ENCODE results near the gene KCNJ16.

KCNJ16 gene

DNA sequence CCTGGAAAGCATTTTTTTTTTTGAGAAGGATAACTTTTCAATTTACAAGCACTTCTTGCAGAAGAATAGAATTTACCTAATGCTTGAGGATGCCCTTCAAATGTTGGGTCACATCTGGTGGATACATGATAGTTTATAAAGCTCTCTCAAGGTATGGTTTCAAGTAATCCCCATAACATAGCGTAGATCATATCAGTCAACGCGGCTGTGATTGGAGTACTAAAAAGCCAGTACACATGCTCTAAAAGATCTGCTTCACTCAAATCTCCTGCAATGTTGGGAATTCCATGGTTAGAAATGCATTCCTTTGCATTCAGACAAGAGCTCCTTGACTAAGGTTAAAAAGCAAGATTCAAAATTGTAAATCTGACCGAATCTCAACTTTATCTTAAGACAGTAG is 3.9 kb upstream of the KCNJ16 start:
- DNase-seq = no peak

DNA sequence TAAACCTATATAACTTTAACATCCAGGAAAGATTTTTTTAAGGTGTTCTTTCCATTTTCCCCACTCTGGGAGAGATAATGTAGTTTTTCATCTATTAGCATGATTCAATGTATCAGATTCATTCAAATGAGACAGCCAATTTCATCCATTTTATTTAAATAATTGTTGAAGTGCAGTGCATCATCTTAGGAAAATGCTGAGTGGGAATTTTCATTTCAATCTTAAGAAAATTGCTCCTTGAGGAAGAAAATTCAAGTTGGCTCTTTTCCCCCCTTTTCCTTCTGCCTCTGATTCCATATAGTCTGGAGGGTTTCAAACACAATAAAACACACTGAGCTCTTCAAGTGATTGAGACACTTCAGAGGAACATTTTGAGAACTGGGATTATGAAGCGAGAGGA is 3.4 kb upstream of the KCNJ16 start:
- DNase-seq = no peak

DNA sequence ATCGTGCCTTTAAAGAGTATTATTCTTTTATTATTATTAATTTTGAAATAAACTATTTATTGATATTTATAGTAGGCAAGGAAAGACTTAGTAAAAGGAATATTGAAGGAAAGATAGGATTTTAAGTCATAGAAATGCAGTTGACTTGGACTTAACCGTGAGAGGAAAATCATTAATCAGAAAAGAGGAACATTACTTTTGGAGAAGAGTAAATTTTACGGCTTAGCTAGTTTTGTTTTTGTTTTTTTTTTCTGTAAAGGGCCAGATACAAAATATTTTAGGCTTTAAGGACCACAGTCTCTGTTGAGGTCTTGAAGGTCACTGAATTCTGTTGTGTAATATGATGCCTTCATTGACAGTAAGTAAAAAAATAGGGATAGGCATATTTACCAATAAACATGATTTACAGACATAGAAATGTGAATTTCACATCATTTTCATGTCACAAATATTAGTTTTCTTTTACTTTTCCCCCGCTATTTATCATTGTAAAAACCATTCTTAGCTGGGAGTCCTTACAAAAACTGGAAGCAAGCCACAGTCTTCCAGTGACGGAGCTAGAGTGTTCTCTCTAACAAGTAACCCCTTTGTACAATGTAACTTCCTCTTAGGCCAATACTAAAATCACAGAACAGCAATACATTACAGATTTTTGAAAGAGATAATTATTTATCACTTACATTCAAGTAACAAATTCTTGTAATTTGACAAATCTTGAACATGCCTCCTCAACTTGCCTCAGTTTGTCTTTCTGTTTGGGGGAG is 2.3 kb upstream of the KCNJ16 start:
- no peak for DNase-seq

DNA sequence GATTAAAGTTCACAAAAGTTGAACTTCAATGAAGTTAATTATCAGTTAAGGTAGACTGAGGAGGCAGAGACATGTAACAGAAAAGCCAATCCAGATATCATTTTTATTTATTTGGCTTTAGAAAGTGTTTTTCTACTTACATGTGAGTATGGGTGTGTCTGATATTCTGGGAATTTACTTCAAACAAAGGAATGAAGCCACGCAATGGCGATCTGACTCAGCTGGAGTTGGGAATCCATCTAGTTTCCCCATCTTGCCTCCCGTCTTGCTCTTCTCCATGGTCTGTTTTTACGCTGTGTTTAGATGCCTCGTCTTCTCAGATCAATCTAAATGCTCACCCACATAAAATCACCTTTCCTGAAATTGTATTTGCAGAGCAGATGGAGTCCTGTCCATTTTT is 1.7 kb upstream of the KCNJ16 start:
- DNase-seq = no peak

DNA sequence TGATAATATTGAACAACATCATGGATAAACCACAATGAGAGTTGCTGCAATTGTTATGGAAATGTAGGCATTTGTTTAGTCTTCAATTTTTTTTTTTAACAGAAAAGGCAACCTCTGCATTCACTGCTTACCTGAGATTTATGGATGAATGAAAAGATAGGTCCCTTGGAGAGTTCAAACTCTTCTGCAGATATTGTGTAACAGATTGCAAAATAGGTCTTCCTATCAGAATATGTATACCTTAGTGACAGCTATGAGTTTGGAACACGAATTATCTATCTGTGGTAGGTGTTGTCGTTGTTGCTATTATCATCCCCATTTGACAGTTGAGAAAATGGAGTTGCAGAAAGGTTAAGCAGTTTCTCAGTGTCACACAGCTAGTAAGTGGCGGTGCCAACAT is 1.2 kb upstream of the KCNJ16 start:
- no peak for DNase-seq

DNA sequence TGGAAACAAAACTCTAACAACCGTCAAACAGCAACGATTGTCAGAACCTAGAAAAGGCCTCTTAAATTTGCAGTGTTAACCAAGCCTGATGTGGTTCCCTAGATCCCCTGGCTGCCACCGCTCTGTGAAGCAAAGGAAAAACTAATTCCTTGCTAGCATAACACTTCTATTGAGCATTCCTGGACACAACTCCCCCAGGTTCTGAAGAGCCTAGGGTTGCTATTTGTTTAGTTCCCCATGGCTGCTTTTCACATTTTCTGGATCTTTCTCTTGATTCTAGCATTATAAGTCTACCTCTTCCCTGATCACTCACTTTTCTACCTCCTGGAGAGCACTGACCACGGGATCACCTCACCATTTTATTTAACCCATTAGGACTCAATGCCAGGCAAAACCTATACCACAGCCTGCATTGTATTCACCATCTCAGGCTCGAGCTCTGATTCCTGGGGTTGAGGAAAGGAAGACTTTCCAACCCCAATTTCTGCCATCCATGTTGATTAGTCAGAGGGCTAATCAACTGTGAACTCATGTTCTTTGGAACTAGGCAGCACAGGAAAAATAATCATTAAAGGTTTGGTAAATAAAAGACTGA is 692 bp upstream of the KCNJ16 start:
- no peak for DNase-seq

DNA sequence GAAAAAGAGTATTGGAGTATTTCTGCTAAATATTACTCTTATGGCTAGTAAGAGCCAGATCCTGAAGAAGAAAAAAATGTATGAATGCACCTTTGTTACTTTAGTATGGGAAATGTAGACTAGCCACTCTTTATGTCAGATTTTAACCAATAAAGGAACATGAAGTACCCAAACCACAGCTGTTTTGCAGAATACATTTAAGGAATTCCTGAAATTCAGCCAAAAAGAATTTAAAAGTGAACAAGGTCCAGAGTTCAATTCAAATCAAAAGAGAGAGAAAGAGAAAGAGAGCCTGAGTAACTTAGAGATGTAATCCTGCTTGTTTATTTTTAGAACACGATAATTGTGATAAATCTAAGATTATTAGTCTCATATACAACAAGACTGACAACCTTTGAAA is 1.2 kb downstream of the KCNJ16 start:
- DNase-seq = no peak

DNA sequence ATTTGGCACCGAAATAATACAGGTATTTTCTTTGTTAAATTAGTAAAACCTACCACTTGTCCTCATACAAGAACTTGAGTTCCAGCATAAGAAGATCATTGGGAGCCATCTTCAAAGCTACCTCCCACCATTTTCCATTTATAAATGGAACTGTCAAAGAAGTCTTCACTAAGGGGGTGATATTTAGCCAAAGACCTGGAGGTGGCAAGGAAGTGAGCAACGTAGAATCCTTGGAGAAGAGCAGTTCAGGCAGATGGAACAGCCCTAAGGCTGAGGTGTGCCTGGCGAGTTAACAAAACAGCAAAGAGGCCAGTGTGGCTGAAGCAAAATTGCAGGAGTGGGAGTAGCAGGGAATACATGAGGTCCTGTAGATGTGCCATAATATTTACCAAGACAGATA is 1.8 kb downstream of the KCNJ16 start:
- no peak for DNase-seq

DNA sequence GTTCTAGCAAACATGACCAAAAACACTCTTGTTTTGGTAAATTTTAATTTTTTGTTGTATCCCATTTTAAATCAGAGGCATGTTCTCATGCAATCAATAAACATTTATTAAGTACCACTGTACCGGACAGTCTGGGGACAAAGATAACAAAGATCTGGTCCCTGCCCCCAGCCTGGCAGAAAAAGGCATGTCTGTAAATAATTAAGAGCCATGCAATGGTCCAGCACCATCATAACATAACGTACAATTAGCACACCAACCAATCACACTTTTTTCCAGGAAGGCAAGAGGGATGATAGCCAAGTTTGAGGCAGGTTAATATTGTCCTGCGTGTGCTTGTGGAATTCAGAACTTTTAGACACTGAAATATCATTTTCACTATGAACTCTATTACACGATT is 3.5 kb downstream of the KCNJ16 start:
- no peak for DNase-seq

DNA sequence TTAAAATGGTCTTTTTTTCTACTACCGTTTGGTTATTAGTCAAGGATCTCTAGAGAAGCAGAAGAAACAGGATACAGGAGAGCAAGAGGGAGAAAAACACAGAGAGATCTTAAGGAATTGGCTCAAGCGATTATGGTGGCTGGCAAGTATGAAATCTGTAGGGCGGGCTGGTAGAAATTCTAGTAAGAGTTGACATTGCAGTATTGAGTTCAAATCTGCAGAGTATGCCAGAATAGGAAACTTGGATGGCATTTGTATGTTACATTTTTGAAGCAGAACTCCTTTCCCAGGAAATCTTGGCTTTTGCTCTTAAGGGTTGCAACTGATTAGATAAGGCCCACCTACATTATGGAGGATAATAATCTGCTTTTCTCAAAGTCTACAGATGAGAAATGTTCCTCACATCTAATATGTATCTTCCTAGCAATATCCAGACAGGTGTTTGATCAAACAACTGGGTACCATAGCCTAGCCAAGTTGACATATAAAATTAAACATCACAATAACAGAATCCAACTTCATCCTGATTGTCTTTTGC is 4.0 kb downstream of the KCNJ16 start:
- no peak for DNase-seq

DNA sequence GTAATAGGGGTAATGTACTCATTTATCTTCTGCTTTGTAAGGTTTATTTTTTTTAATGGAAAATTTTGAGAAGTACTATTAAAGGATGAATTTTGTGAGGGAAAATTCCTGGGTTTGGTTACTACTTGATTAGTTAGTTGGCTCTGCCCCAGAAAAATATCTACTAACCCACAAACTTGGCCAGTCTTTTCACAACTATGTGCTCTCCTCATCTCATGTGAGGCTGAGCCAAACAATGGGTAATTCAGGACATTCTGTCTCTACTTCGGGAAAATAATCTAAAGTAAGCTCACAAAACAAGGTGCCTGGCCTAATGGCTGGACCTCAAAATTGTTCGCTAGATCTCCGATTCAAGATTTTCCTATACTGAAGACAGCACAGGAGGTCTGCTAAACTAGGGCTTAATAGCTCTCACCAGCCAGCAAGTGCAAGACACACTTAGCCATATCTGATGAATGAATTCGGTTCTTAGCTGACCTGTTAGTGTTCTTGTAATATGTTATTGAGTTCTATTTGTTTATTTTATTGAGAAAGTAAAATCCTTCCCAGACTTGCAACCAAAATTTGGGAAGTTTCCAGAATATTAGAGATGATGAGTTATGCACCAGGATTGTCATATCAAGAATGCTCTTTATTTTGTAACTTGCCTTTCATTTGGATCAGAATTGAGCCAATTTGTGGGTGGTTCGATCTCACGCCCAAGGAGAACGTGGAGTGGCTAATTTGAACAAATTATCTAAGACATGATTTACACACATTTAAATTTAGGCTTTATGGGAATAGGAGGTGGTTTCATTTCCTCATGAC is 5.7 kb downstream of the KCNJ16 start:
- peak in 1 of 2 experiments; percentile 29 for DNase-seq

DNA sequence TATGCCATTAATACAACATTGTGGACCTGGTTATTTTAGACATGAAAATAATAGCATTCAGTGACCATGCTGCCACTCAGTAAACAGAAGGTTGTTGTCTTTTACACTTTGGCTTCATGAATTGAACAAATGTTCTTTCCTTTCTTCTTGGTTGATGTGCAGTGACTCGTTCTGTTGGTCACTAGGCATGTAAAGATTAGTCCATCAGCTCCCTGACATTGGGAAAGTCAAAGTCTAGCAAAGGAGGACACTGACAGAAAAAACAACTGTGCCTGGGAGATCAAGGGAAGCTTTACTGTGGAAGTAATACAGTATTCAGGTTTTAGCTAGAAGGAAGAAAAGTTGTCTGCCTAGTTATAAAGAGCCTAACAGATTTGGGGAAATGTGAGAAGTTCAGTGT is 6.9 kb downstream of the KCNJ16 start:
- no peak for DNase-seq

DNA sequence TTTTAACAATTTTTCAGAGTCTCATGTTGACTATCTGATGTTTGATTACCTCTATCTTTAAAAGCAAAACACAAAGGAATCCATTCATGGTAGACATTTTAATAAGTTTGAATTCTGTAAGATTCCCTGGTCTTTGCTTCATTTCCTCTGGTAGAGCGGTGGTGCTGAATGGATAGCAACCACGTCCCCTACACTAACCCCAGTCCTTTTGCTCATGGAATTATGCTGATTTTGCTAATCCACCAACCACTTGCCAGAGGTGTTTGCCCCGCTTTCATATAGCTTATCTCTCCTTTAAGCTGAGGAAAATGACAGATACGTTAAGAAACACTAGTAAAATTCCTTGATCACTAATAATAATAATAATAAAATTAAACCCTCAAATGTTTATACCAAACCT is 9.5 kb downstream of the KCNJ16 start:
- no peak for DNase-seq

DNA sequence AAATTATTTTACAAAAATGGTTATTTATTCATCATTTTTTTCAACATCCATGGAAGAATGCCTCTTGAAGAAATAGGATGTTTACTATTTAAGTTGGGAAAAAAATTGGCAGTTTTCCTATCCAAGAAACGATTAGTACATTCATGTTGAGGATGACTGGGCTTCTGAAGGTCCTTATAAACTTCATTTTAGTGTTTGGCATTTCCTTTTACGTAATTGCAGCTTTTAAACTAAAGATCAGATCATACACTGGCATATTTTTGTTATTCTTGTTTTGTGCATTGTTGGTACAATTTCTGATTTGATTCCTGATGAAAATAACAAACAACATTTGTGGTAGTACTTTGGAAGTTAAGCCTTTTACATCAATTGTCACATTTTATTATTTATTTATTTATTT is 11.5 kb downstream of the KCNJ16 start:
- DNase-seq = no peak

DNA sequence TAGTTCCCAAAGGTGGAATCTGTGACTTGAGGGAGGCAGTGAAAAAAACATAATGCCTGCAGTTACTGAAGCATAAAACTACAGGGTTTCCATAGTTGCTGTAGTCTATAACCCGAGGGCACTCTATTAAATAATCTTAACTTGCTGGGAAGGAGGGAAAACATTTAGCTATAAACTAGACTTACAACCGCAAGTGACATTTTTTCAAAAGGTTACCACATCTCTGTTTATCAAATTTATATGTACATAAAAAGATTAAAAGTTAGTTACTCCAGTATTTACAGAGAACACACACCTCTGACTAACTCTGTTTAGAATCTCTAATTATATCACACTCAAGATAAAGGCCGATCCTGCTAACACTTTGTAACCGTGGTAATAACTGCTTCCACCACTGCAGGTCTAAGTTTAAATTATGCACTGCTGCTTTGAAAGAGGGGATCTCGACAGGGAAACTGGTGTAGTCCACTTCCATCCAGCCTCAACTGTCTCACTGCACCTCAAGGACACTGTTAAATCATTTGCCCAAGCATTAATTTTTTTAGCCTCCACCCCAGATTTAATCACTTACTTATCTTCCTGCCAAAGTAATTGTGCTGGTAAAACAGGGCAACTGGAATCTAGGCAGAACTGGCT is 14.6 kb downstream of the KCNJ16 start:
- no peak for DNase-seq

DNA sequence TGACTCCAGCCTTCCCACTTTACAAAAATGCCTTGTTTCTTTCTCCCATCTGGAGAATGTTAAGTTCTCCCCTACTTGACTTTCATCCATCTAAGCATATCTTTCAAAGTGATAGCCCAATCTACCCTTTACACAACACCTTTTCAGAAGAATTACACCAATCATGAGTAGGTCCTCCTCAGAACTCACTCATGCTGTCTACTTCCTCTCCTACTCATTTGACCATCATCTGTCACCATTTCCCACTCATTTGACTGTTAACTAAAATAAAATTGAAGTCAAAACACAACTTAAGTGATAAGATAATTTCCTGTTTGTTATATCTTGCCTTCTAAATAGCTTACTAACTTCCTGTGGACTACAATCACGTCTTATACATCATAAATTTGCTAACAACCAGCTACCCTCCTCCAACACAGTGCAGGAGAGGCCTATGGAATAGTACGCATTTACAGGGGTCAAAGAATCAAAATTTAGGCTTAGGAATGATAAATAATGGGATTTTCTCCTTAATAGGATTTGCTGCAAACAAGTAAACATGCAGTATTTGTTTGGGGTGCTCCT is 16.1 kb downstream of the KCNJ16 start:
- no peak for DNase-seq

DNA sequence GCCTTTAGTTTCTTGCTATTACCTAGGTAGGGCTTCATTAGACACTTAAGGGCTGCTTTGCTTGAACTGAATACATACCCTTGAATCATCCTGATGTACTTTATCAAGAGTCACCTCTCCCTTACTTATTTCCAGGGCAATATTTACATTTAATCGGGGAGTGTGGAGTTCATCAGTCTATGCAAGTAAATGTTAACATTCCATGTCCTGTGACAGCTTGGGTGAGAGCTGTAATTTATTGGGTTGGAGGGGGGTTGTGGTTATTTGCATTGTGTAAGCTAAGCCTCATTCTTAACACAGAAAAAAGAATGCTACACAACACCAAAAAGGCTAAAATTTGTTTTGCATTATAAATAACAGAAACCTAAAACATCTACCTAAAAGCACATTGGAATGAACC is 16.7 kb downstream of the KCNJ16 start:
- DNase-seq = no peak

DNA sequence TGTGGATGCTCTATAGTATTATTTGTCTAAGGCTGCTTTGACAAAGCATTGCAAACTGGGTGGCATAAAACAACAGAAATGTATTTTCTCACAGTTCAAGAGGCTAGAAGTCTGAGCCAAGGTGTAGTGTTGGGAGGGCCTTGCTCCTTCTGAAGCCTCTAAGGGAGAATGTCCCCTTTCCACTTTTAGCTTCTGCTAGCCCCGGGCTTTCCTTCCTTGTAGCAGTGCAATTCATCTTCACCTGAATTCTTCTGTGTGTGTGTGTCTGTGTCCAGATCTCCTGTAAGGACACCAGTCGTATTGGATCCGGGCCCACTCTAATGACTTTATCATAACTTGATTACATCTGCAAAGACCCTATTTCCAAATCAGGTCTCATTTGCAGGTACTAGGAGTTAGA is 18.1 kb downstream of the KCNJ16 start:
- no peak for DNase-seq

DNA sequence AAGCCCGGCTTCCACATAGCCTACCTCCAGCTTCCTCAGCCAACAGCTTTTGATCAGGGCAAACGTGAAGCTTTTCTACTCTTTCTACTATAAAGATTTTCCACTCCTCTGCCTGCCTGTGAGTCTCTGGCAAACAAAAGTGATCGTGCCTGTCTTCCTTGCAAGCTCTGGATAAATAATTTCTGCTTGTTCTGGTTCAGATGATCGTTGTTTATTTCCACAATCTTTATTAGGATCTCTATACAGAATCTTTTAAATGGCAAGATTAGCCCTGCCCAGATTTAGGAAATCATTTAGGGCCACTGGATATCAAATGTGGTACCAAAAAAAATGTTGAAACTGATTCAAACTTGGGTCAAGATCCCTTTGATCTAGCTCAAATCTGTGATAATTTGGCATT is 20.4 kb downstream of the KCNJ16 start:
- DNase-seq = no peak

DNA sequence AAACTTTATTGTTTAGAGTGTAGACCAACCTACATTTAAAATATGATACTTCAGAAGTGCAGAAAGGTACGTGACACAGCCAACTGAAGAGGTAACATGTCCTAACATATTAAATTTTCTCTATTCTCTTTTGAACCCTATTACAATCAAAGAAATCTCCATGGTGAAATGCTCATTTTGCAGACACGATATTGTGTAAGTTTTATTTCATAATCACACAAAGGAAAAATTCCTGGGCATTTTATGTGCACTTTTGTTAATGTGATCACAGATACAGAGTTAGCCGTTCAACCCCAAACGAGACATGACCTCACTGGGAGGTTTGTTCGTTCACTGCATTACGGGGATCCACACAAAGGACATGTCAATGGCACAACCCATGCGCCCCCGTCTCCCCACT is 21.8 kb downstream of the KCNJ16 start:
- no peak for DNase-seq

DNA sequence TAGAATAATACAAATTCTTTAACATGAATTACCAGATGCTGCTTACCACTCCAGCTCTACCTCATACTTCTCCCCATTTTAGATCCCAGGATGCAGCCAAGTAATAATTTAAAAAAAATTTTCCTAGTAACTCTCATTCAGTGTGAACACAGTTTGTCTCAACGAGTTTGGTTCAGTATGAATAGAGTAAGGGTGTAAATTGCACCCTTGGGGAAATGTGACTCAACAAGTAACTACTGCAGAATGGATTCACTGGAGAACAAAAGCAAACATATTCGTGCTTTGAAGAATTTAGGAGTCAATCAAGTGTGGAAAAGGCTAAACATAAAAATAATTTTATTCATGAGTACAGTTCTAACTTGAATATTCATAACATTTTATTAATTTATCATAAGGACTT is 23.0 kb downstream of the KCNJ16 start:
- DNase-seq = no peak

DNA sequence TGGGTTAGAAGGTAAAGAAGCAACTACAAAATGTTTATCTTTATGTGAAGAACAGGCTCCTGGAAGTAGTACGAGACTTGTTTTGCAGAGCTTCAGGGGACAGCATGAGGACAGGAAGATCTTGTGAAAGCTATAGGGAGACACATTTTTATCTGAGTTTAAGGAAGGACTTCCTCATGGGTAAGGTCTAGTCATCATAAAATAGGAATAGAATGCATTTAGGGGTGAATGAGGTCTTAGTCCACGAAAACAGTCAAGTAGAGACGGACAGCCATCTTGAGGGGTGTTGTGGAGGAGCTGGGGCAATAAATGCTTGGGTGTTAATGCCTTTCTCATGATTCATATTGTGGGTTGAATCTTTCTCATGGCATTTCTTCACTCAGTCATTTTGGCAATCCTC is 24.3 kb downstream of the KCNJ16 start:
- no peak for DNase-seq

DNA sequence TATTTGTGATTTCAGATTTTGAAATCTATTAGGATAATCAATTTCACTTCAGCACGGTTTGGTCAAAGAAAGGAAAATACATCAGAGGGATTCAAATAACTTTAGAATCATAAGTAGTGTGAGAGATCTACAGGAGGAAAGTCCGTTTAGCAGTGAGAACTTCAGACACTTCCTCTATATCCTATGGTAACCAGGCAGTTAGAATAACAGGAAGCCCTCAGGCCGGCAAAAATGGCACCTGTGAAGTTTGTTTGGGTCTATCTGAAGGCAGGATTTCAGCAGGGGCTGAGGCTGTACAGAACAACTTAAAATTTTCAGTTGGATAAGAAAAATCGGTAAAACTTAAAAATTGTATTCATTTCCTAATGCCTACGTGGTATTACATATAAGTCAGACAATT is 24.9 kb downstream of the KCNJ16 start:
- DNase-seq = no peak
